GM19397 (cell line): ENCODE results near the gene ILKAP.

ENCODE experiments used
- ATAC-seq: cut with Tn5 transposase; IDR thresholded peaks from one replicate; pipeline ENCODE4 v1.9.1; 2021; ENCODE audit warnings: mild to moderate bottlenecking, moderate library complexity; ENCODE audit not compliant: unreplicated experiment

The ILKAP gene

GRCh38 chr2:238125127-238125885 is 78.2 kb downstream of the ILKAP start:
- no peak for ATAC-seq

- ATAC-seq = no peak
Observed at GRCh38 chr2:238124488-238125126, 78.9 kb downstream of the ILKAP start.

- ATAC-seq = no peak
Observed at GRCh38 chr2:238123991-238124470, 79.5 kb downstream of the ILKAP start.

DNA sequence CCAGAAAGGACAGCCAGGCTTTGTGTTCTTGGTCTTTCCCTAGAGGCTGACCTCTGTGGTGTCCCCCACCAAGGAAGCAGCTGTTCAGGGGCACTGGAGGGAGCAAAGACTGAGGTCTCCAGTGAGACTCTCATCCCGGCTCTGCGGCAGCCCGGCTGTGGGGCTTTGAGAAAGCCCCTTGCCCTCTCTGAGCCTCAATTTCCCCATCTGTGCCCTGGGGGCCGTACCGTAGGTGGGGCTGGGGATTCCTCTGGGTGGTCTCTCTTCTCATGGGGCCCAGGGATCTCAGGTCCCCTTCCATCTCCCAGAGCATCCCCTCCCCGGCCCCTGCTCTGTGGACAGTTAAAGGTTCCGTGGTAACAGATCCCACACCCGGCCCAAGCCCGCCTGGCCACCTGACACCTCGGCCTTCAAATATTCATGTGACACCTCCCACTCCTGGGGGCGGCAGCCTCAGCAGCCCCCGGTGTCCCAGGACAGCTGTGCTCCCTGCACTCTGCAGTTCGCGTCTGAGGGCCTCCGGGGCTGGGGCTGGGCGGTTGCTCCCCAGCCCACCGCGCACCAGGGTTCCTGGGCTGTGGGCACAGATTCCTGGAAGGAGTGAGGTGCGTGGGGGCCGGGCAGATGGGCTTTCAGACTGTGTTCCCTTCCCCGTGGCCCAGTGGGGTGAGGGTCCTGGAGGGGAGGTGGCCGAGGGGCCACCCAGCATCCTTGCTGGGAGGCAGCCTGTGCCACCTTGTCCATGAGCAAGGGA is 80.1 kb downstream of the ILKAP start:
- ATAC-seq = no peak

- no peak for ATAC-seq
Observed at GRCh38 chr2:238122287-238123217, 80.9 kb downstream of the ILKAP start.

GRCh38 chr2:238121511-238122286 is 81.8 kb downstream of the ILKAP start:
- no peak for ATAC-seq

- ATAC-seq = no peak
Observed at GRCh38 chr2:238120463-238121298, 82.8 kb downstream of the ILKAP start.
